DMS79 treated with DMSO at 0.1 percent for 48 hours (cell line): Measurements from ENCODE around the gene CA12.
"Not testable (repeated sequence)": the region's sequence is repeated elsewhere in the genome, so short reads cannot be mapped to it uniquely, and the experiment has no call there.

Experiments used
- DNase-seq: peaks from one replicate; lab custom pipeline; 2025; lab: John Stamatoyannopoulos, UW

Gene CA12

DNA sequence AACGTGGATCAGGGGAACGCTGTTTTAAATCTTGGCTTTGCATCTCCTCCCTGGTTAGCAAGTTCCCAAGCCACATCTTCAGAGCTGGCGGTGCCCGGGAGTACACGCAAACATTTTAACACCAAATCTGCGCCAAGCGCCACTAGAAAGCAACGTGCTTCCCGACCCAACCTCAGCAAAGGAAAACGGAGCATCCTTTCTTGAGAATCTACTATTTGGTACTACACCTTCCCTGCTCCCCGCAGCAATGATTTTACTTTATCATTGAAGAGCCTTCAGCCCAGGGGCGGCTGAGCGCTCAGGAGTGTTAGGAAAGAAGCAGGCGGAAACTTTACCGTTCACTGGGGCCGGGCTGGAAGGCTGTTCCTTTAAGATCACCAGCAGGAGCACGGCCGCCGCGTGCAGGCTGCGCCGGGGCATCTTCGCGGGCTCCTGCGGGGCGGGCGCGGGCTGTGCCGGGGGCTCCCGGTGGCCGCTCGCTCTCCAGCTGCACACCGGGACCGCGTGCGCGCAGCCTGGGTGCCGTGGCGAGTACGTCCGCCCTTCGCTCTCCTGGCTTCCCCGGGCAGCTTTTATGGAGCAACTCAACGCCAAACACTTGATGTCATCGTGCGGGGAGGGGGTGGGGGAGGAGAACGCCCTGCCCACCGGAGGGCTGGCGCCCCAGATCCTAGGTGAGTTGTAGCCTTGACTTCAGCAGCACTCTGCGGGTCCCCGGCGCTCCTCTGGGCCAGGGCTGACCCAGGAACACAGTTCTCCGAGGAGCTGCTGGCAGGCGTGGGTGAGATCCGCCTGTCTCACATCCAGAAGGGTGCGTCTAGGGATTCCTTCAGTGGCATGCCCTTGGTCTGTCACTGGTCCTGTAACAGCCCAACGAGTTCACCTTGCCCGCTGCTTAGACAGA lies at the start of gene CA12:
Gene CA12 (minus strand): TSS at position 546 of the 904 bp plus-strand sequence. CDS start 126 bp downstream, at position 420.
- DNase-seq: no peak

DNA sequence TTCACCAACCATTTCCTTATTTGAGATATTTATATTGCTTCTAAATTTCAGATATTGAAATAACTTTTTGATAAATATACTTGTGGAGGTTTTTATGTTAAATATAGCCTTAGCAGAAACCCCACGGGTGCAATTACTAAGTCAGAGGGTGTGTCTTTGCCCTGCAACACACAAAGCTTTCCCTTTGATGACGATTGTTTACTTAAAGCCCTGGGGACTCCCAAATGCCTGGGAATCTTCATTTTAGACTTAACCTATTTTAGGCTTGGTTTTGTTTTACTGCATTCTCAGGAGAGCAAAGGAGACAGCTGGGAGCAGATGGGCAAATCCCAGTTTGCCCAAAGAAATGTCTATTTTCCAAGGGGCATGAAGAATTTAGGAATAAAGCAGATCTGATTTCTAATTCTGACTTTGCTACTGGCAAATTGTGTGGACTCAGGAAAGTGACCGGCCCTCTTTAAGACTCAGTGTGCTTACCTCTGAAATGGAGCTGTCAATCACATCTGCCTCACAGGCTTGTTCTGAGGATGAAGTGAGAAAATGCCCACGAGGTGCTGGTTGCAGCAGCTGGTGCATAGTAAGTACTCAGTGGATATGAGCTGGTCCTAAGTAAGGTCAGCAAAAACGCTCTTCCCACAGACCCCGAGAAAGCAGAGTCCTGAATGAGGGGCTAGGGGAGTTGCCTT lies 49.3 kb upstream of the CA12 start:
- DNase-seq: no peak

DNA sequence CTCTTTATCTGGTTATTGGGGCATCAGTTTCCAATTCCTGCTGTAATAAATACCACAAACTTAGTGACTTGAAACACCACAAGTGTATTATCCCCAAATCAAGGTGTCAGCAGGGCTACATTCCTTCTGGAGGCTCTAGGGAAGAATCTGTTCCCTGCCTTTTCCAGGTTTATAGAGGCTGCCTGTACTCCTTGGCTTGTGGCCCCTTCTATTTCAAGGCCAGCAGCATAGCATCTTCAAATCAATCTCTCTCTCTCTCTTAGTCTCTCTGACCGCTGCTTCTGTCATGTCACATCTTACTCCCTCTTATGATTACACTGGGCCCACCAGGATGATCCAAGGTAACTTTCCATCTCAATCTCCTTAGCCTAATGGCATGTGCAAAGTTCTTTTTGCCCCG lies 44.9 kb upstream of the CA12 start:
- no peak for DNase-seq

DNA sequence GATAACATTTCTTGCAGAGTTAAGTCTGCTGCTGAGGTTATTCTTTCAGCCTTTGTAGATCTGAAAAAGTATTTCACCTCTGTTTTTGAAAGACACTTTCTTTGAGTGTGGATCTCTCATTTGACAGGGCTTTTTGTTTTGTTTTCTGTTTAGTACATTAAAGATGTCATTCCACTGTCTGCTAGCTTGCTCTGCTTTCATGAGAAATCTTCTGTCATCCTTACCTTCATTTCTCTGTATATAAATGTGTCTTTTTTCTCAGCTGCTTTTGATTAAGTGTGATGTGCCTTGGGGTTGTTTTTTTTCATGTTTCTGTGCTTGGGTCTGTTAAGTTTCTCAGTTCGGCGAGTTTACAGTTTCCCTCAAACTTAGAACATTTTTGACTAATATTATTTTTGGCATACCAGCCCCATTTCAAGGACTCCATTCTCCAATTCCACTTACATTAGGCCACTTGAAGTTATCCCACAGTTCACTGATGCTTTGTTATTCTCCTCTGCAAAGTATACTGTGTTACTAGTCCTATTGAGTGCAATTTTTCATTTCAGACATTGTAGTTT lies 43.9 kb upstream of the CA12 start:
- DNase-seq: no peak

- DNase-seq: no peak
Measured at GRCh38 chr15:63422891-63423590, 41.4 kb upstream of the CA12 start.

DNA sequence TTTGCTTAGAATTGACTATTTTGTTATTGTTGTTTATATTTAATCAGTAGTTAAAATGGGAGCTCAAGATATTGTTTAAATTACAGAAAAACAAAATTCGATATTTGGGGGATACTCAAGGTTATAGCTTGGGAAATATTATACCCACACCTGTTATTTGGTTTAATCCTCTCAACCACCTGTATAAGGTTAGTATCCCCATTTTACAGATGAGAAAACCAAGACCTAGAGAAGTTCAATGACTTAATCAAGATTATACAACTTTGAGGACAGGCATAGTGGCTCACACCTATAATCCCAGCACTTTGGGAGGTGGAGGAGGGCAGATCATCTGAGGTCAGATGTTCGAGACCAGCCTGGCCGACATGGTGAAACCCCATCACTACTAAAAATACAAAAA lies 39.8 kb upstream of the CA12 start:
- DNase-seq: no peak

GRCh38 chr15:63420333-63420747 lies 38.7 kb upstream of the CA12 start:
- DNase-seq: no peak

GRCh38 chr15:63418811-63419210 lies 37.2 kb upstream of the CA12 start:
- DNase-seq: no peak

GRCh38 chr15:63417721-63418120 lies 36.1 kb upstream of the CA12 start:
- DNase-seq: no peak

- not testable (repeated sequence) for DNase-seq
Measured at GRCh38 chr15:63417274-63417673, 35.6 kb upstream of the CA12 start.

GRCh38 chr15:63414474-63415120 lies 33.0 kb upstream of the CA12 start:
- no peak for DNase-seq

GRCh38 chr15:63412551-63412950 lies 30.9 kb upstream of the CA12 start:
- DNase-seq: no peak

GRCh38 chr15:63411866-63412265 lies 30.2 kb upstream of the CA12 start:
- no peak for DNase-seq

GRCh38 chr15:63409179-63409578 lies 27.5 kb upstream of the CA12 start:
- no peak for DNase-seq

DNA sequence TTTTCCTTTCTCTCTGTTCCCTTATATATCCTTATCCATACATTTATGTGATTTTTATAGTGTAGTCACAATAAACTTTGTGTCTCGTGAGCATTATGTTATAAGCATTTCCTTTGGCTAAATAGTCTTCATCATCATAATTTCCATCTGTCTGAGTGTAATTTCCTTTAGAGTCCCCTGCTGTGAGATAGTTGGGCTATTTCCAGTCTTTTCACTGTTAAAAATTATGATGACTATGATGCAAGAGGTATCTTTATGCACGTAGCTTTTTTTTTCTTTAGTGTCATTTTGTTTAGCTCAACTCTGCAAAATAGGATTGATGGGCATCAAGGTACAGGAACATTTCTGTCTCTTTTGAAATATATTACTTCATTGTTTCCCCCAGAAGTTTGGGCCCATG lies 26.9 kb upstream of the CA12 start:
- DNase-seq: no peak

GRCh38 chr15:63407612-63408011 lies 26.0 kb upstream of the CA12 start:
- no peak for DNase-seq

GRCh38 chr15:63405683-63406390 lies 24.2 kb upstream of the CA12 start:
- DNase-seq: no peak

DNA sequence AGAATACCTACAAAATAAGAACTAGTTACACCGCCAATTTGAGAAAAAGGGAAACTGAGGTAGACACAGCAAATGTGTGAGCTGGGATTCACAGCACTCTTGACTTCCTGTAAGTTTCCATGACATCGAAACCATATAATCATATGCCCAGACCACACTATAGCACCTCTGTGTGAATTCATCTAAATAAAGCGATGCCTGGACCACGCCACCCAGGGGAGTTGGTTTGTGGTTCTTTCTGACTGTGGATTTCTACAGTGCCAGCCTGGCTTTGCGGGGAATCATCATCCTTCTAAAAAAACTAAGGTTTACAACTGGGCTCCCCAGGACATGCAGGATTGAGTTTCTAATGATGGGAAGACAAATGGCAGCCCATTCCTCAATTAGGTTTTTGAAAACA lies 23.5 kb upstream of the CA12 start:
- no peak for DNase-seq

DNA sequence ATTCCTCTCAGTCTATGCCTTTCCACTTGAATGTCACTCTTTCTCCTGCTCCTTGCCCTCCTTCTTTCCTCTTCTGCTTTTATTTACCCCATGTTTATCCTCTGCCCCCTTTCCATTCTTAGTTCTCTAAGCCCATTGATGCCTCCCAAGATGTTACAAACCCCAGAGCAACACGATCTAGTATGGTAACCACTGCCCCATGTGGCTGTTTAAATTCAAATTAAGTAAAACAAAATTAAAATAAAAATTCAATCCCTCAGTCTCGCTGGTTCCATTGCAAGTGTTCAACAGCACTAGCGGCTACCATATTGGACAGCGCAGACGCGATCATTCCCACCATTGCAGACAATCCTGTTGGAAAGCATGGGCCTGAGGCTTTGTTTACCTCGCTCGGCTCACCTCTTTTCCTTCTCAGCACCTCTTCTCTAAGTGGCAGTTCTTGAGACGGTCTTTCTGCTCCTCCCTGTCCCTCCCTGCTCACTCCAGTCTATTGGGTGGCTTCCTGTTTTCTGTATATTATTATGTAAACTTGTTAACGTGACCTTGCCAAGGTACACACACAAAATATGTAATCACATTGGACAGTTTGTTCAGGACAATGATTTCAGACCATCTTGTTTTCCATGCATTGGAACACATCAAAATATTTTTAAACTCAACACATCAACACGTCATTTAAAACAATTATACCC lies 21.8 kb upstream of the CA12 start:
- no peak for DNase-seq

DNA sequence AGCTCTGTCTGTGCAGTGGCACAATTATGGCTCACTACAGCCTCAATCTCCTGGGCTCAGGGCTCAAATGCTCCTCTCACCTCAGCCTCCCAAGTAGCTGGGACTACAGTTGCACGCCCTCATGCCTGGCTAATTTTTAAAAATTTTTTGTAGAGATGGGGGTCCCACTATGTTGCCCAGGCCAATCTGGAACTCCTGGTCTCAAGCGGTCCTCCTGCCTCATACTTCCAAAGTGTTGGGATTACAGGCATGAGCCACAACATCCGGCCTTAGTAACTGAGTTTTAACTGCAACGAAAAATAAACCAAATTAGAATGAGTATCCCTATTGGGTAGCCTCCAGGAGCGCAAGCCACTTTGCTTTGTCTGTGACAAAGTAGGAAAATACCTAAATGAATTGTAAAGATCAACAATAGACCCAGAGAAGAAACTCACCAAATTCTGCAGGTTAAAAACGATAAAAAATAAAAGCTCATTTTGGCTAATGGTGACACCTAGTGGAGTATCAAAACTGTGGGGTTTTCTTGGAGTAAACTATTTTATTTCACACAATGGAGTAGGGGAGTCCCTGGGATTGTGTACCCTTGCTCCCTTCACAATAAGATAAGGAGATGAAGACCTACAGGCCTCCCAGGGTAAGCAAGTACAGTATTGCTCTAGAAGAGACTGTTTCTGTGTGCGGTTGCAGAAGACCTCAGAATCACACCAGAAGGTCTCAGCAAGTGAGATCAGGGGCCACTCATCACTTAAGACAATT lies 21.0 kb upstream of the CA12 start:
- DNase-seq: peak; percentile 11
